Caco-2 (cell line): ENCODE results near the gene PCDHA12. TPM values are rescaled to one million over a fixed set of nuclear protein-coding genes. Genes with fewer than 3 reads are reported as not detected.

Source experiments
- BruUV-seq: library from RNA; stranded (reverse); fragments of 400-500 nt; replicated peaks from 2 replicates; lab custom pipeline; 2021; lab: Mats Ljungman, UMichigan
- CTCF ChIA-PET: fragments of 300-600 bp; sonication (Branson Sonifier 250); formaldehyde crosslinking; loops from one replicate; lab custom pipeline; 2022; ENCODE audit warnings: antibody characterized with exemption; lab: Charles Lee
- POLR2A ChIA-PET: fragments of 300-600 bp; sonication (Branson Sonifier 250); formaldehyde crosslinking; loops from one replicate; lab custom pipeline; 2022; ENCODE audit warnings: antibody characterized with exemption; lab: Charles Lee
- DNase-seq, 2 experiments: peaks; one replicate each; pipeline versions ENCODE4 v3.0.0 to v3.0.0-alpha.2; 2020 to 2022
- H3K27me3 ChIP-seq: replicated peaks from 2 replicates; pipeline ENCODE4 v1.6.0; 2011; ENCODE audit warnings: low read length; ENCODE audit not compliant: control insufficient read depth, insufficient read depth
- H3K36me3 ChIP-seq: 2 replicates; pipeline ENCODE4 v1.5.1; 2011; ENCODE audit warnings: low read length; ENCODE audit not compliant: control insufficient read depth, insufficient read depth
- H3K4me1 ChIP-seq: fragments of 250-450 bp; sonication (Bioruptor Pico); 2 replicates; pipeline ENCODE4 v1.5.1; 2020; ENCODE audit warnings: mild to moderate bottlenecking
- H3K4me3 ChIP-seq: 2 replicates; pipeline ENCODE4 v1.5.1; 2011; ENCODE audit warnings: low read depth, mild to moderate bottlenecking, control low read depth, low read length
- H3K9me3 ChIP-seq: fragments of 250-450 bp; sonication (Bioruptor Pico); 2 replicates; pipeline ENCODE4 v1.5.1; 2020; ENCODE audit warnings: mild to moderate bottlenecking, moderate library complexity
- H3K27ac Mint-ChIP-seq: one replicate; pipeline ENCODE4 v1.8.0; 2022; ENCODE audit warnings: mixed read lengths; ENCODE audit not compliant: unreplicated experiment
- H3K27me3 Mint-ChIP-seq: one replicate; pipeline ENCODE4 v1.8.0; 2022; ENCODE audit warnings: mixed read lengths; ENCODE audit not compliant: insufficient read depth, unreplicated experiment
- H3K36me3 Mint-ChIP-seq: one replicate; pipeline ENCODE4 v1.8.0; 2022; ENCODE audit warnings: mild to moderate bottlenecking, mixed read lengths; ENCODE audit not compliant: insufficient read depth, unreplicated experiment
- H3K4me1 Mint-ChIP-seq: one replicate; pipeline ENCODE4 v1.8.0; 2022; ENCODE audit warnings: low read depth, mixed read lengths; ENCODE audit not compliant: unreplicated experiment
- H3K4me3 Mint-ChIP-seq: one replicate; pipeline ENCODE4 v1.8.0; 2022; ENCODE audit warnings: mild to moderate bottlenecking, moderate library complexity, mixed read lengths; ENCODE audit not compliant: unreplicated experiment
- H3K9me3 Mint-ChIP-seq: one replicate; pipeline ENCODE4 v1.8.0; 2022; ENCODE audit warnings: mixed read lengths; ENCODE audit not compliant: unreplicated experiment
- CTCF ChIP-seq, 2 experiments: fragments of 200-600 bp in 1 of 2; IDR thresholded peaks; 1 replicate in 1 of 2; 2 replicates in 1 of 2; pipeline versions ENCODE4 v1.5.1 to v1.8.0; 2011 to 2022; ENCODE audit warnings: antibody characterized with exemption in 1 of 2, control low read depth in 1 of 2, inconsistent platforms in 1 of 2, low read depth in 1 of 2, low read length in 1 of 2, mild to moderate bottlenecking in 1 of 2, moderate library complexity in 1 of 2; ENCODE audit not compliant: insufficient read depth in 1 of 2, severe bottlenecking in 1 of 2, unreplicated experiment in 1 of 2
- intact Hi-C: fragments of 100-400 bp; cut with micrococcal nuclease; formaldehyde crosslinking; loops from one replicate; pipeline ENCODE4 v1.10.0; 2022; ENCODE audit not compliant: unreplicated experiment
- total RNA-seq: library from RNA; stranded (reverse); gene quantifications from 2 replicates; pipeline ENCODE4 v1.2.3, GENCODE V29; 2022

The PCDHA12 gene
- total RNA-seq, 1 experiment from 2014 or later, result not detected

DNA sequence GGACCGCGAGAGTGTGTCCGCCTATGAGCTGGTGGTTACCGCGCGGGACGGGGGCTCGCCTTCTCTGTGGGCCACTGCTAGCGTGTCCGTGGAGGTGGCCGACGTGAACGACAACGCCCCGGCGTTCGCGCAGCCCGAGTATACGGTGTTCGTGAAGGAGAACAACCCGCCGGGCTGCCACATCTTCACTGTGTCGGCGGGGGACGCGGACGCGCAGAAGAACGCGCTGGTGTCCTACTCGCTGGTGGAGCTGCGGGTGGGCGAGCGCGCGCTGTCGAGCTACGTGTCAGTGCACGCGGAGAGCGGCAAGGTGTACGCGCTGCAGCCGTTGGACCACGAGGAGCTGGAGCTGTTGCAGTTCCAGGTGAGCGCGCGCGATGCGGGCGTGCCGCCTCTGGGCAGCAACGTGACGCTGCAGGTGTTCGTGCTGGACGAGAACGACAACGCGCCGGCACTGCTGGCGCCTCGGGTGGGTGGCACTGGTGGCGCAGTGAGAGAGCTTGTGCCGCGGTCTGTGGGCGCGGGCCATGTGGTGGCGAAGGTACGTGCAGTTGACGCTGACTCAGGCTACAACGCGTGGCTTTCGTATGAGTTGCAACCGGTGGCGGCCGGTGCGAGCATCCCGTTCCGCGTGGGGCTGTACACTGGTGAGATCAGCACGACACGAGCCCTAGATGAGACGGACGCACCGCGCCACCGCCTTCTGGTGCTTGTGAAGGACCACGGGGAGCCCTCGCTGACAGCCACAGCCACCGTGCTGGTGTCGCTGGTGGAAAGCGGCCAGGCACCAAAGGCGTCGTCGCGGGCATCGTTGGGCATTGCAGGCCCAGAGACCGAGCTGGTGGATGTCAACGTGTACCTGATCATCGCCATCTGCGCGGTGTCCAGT is 39.2 kb upstream of the PCDHA12 start:
- Histone ChIP-seq H3K9me3 (no peaks in the 10 kb centered on the region; the same call in none of the 2 replicates), H3K27me3 (no peaks in the 10 kb centered on the region), H3K36me3 (no peaks in the 10 kb centered on the region), H3K4me1 (no peaks in the 10 kb centered on the region), H3K4me3 (no peak overlapping the region)
- ChIA-PET POLR2A (no interaction called here), CTCF (no interaction called here)
- Mint-ChIP-seq H3K4me1 (no peaks in the 10 kb centered on the region), H3K9me3 (no peaks in the 10 kb centered on the region), H3K27me3 (no peaks in the 10 kb centered on the region), H3K27ac (no peak overlapping the region), H3K36me3 (no peaks in the 10 kb centered on the region), H3K4me3 (no peak overlapping the region)
- intact Hi-C loops, result no loop called here
- DNase-seq, result no peak
- no peak for TF ChIP-seq CTCF (IDR thresholded peaks at IDR 0.05; ENCODE audit: insufficient read depth in 1 of 2, low read depth in 1 of 2, low read length in 1 of 2, severe bottlenecking in 1 of 2, unreplicated experiment in 1 of 2)
- BruUV-seq, result no TSS peak

DNA sequence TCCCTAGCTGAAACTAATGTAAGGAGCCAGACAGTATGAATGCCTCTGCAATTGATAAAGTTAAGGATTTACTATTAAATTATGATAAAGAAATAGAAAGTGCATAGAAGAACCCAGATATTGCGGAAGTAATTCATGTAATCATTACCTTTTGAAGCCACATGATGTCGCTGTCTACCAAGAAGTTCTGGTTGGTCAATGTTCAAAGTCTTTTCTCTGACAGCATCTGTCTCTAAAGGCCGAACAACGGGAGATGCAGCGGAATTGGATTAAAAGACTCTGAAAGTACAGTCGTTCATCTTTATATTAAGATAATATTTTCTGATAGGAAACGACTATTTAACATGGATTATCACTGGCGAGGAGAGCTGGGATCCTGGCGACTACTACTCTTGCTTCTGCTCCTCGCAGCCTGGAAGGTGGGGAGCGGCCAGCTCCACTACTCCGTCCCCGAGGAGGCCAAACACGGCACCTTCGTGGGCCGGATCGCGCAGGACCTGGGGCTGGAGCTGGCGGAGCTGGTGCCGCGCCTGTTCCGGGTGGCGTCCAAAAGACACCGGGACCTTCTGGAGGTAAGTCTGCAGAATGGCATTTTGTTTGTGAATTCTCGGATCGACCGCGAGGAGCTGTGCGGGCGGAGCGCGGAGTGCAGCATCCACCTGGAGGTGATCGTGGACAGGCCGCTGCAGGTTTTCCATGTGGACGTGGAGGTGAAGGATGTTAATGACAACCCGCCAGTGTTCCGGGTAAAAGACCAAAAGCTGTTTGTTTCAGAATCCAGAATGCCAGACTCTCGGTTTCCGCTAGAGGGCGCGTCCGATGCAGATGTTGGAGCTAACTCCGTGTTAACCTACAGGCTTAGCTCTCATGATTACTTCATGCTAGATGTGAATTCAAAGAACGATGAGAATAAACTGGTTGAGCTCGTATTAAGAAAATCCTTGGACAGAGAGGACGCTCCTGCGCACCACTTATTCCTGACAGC is 33.8 kb upstream of the PCDHA12 start, which contains the start of gene PCDHA8:
PCDHA8 (plus strand) TSS at position 210 of the 985 bp plus-strand sequence; CDS start at position 345, 135 bp downstream.
- DNase-seq, result no peak
- no peaks in the 10 kb centered on the region for H3K36me3 ChIP-seq
- H3K4me1 ChIP-seq, result no peaks in the 10 kb centered on the region
- 0 out of 2 replicates have a peak, but pooled peaks cover 3% of the 10 kb centered on the region for H3K9me3 ChIP-seq
- Mint-ChIP-seq H3K27me3 (no peaks in the 10 kb centered on the region), H3K4me1 (no peaks in the 10 kb centered on the region), H3K27ac (no peak within 1 kb of the TSS), H3K36me3 (no peaks in the 10 kb centered on the region), H3K9me3 (no peaks in the 10 kb centered on the region), H3K4me3 (no peak within 1 kb of the TSS)
- intact Hi-C loops, result loop anchor here (1.0 kb wide), 1 partner anchor 200 kb away; no protein-coding TSS in a partner anchor
- POLR2A ChIA-PET, result no interaction called here
- CTCF ChIA-PET, result interaction anchor here (0.6 kb wide), 1 partner anchor 587 kb away, joined by 3 read pairs; no protein-coding TSS in a partner anchor
- no peak within 1 kb of the TSS for H3K4me3 ChIP-seq
- no peak for TF ChIP-seq CTCF (IDR thresholded peaks at IDR 0.05; ENCODE audit: insufficient read depth in 1 of 2, low read depth in 1 of 2, low read length in 1 of 2, severe bottlenecking in 1 of 2, unreplicated experiment in 1 of 2)
- no peaks in the 10 kb centered on the region for H3K27me3 ChIP-seq
- no TSS peak for BruUV-seq
